Inferior parietal cortex (tissue), 1 donor: Measurements from ENCODE around the gene STAB2.
"Not testable (repeated sequence)": the region's sequence is repeated elsewhere in the genome, so short reads cannot be mapped to it uniquely, and the experiment has no call there.

ENCODE experiments used
- DNase-seq: peaks from one replicate; pipeline ENCODE4 v3.0.0-alpha.2; 2016; ENCODE audit errors: extremely low spot score

Gene STAB2

DNA sequence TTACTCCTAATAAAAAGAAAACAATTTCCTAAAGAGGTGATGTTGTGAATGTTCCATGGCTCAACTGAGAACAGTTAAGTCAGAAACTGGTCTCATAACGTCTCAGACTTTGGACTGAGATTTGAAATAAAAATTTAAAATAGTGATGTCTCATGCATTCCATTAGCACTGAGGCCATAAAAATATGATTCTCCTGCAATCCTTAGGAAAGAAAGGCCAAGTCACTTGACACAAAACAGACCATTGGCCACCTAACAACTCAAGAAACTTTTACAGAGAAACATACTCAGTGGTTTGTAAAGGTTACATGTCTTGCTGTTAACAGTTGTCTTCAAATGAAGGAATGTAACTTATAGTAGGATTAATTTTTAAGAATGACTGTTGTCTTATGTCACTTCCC is 58.1 kb downstream of the STAB2 start:
- DNase-seq = no peak

DNA sequence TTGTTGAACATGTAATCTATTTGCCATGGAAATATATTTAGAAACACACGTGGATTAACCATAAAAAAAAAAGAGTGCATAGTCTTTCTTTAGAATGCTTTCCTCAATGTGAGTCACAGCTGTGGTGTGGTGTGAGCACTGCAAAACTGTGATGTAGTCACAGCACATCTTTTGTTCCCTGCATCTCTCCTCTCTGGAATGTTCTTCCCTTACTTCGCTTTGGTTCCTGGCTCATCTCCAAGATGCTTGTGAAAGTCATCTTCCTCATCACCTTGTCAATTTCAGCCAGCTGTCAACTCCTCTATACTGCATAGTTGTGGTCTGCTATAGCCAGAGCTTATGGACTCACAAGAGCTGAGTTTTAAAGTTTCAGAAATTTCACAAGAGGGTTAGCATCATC is 60.2 kb downstream of the STAB2 start:
- DNase-seq = no peak

DNA sequence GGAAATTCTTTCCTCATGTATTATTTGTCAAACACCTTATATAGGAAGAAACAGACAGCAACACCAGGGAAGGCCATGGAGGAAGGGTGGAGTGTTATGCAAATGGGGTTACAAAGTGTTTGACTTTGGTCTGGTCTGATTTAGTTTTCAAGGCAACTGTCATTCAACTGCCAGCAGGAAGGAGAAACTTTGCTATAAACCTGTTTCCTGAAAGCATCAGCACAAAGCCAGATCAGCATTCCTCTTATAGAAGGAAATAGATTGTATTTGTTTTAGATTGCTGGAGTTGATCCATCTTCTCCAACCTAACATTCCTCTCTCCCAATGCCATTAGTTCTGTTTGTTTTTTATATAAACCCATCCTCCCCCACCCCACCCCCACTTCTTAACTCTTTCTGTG is 65.7 kb downstream of the STAB2 start:
- DNase-seq = no peak

DNA sequence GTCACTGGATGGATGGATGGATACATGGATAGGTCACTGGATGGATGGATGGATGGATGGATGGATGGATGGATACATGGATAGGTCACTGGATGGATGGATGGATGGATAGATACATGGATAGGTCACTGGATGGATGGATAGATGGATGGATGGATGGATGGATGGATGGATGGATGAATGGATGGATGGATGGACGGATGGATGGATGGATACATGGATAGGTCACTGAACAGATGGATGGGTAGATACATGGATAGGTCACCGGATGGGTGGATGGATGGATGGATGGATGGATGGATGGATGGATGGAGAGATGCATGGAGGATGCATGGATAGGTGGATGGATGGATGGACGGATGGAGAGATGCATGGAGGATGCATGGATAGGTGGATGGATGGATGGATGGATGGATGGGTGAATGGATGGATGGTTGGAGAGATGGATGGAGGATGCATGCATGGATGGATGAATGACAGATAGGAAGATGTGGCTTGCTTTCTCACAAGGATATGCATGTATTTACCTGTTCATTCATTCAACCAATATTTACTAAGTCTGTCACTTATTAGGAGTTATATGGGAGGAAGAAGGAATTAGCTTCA is 66.6 kb downstream of the STAB2 start:
- not testable (repeated sequence) for DNase-seq

DNA sequence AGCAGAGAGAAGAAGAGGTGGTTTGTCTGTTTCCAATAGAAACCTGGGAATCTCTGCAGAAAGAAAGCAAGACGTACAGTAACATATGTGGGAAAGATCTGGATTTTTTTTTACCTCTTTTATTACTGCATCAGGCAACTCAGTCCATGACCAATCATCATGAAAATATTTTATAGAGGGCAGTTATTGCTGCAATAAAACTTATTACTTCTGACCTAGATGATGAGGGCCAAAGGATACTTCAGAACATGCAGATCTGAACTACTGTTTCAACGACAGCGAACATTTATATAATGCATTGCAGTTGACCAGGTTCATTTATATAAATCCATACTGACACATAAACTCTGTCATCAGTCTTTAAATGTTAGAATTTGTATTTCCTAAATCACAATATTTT is 67.7 kb downstream of the STAB2 start:
- no peak for DNase-seq

DNA sequence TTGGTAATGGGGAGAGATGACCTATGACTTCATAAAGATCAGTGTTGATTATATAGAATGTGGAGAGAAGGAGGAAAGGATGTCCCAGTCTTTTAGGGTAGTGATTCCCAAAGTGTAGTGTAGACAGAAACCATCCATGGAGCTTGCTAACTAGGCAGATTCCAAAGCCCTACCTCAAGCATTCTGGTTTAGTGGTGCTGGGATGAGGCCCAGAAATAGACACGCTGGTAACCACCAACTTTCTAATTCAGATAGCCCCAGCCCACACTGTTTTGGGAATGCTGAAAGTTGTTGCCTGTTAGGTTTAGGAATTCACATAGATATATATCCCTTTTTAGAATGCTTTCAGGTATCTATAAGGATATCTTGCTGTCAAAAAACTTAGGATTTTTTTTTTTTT is 69.2 kb downstream of the STAB2 start:
- DNase-seq = no peak

DNA sequence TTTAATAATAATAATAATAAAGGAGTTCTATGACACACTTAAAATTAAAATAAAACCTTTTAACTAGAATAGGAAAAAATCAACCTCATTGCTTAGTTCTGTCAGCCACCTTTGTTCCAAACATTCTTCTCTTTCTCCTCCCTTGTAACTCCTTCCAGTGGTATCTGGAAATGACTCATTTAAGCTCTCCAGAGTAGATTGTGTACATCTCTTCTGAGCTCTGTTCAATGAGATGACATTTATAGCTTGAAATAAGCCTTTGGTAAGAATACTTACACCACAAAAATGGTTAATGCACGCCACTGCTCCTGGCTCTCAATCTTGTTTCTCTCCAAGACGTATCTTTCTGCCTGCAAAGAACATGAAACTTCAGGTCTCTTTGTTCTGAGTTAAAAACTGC is 70.3 kb downstream of the STAB2 start:
- DNase-seq = no peak

DNA sequence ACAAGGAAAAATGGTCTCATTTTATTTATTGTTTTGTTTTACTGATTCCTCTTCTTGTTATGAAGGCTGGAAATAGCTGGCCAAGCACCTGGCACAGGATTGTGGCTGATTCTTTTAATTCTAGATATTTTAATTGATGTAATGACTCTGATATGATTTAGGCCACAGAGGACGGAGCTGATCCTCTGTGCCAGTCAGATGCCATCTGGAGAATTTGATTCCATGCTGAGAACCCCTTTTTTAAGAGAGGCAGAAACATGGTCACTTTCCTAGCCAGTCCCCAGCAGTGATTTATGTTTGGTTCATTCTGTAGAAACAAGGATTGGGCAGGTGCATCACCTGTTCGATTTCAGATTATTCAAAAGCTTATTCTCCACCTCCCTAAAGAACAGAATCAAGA is 77.6 kb downstream of the STAB2 start:
- no peak for DNase-seq

DNA sequence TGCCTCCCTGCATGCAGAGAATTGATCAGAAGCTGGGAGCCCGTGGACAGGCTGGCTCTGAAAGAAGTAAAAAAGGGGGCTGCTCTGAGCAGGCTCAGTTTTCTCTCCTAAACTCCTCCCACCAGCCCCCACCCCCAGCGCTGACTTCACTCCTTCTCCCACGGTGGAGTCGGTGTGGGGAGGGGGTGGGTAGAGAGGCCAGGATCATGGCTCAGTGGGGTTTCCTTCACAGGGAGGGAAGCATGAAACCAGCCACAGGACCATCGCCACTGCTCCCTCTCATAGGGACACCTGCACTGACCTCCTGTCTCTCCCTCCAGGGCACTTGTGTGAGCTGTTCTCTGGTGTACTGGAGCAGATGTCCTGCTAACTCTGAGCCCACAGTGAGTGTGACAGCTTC is 78.9 kb downstream of the STAB2 start:
- no peak for DNase-seq

DNA sequence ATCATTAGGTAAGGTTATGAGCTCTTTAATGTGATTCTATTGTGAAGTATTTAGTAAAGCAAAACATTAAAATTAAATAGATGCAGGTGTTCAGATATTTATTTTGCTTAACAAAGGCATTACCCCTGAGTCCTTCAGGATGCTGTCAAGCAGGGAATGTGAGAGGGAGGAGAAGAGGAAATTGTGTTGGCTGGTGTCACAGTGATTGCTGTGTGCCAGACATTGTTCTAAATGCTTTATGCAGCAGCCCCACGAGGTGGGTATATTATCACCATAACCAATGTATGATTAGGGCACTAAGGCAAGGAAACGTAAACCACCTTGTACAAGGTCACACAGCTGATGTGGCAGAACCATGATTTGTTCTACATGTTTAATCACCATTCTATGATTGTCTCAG is 80.1 kb downstream of the STAB2 start:
- no peak for DNase-seq

DNA sequence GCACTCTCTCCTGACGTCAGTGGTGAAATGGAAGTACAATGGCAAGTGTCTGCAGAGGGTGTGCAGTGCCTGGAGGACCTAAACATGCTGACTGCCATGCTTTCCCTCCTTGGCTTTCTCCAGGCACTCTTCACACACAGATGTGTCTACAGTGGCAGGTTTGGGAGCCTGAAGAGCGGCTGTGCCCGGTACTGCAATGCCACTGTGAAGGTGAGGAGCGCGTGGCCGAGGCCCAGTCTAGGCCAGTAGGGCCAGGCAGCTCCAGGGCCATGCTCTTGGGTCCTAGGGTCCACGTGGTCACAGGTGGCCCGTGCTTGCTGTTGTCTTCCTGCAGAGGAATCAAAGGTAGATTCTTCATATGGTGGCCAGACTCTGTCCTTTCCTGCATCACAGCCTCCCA is 81.4 kb downstream of the STAB2 start:
- no peak for DNase-seq

DNA sequence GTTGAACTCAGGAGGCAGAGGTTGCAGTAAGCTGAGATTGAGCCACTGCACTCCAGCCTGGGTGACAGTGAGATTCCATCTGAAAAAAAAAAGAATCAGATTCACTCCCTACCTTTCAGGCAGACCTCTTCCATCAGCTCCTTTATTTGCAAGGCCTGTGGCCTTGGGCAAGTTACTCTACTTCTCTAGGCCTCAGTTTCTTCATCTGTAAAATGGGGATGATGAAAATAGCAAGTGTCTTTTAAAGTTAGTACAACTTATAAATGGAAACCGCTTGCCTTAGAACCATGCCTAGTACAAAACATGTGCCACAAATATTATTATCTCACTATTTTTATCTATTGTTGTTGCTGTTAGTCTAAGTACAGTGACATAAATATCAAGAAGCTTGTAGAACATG is 84.3 kb downstream of the STAB2 start:
- DNase-seq = no peak

DNA sequence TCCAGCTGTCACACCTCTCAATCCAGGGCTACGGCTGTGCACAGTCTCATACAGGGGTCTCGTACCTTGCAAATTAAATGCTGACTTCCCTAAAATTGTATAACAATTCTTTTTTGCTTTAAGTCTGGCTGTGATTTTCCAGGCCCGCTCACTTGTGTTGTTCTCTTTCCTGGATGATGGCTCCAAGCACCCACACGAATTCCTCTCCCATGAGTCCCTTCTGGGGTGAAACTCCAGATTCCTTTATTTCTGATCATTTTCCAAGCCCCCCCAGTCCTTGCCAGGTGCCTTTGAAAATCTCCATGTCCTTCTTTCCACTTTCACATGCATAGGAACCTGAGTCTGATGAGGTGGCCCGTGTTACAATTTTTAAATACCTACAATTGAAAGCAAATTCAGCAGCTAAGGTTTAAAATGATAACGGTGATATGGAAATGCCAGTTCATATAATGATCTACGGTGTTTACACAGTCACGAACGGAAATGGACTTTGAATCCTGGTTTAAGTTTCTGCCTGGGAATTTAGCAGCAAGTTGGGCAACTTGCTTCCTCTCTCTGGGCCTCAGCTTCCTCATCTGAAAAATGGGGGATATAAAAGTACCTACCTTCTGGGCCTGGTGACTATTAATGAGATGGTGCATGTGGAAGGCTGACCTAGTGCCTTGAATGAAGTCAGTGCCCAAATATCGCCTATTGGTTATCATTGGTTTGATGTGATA is 85.5 kb downstream of the STAB2 start:
- DNase-seq = no peak

DNA sequence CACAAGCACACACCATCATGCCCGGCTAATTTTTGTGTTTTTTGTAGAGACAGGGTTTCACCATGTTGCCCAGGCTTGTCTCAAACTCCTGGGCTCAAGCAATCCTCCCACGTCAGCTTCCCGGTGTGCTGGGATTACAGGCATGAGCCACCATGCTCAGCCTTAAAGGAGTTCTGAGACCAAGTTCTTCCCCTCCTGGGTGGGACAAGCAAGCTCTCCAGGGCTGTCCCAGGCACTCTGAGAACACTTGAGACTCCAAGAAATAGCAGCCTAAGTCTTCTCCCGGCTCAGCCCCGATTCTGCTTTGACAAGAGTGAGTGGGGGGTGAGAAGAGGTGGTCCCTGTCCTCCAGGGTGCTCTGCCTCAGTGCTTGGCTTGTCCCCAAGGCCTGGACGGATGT is 86.4 kb downstream of the STAB2 start:
- no peak for DNase-seq

DNA sequence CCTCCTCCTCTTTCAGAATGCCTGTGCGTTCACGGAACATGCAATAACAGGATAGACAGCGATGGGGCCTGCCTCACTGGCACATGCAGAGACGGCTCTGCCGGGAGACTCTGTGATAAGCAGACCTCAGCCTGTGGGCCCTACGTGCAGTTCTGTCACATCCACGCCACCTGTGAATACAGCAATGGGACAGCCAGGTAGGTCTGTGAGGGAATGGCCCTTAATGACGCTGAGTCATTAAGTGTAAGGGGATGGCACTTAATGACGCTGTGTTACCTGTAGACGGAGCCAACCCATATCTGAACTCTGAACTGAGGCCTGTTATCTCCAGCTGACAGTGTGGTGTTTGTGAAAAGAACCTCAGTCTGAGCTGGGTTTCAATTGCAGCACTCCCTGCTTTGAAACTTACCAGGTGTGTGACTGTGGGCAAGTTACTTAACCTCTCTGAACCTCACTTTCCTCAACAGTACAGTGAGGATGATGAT is 86.9 kb downstream of the STAB2 start:
- no peak for DNase-seq

DNA sequence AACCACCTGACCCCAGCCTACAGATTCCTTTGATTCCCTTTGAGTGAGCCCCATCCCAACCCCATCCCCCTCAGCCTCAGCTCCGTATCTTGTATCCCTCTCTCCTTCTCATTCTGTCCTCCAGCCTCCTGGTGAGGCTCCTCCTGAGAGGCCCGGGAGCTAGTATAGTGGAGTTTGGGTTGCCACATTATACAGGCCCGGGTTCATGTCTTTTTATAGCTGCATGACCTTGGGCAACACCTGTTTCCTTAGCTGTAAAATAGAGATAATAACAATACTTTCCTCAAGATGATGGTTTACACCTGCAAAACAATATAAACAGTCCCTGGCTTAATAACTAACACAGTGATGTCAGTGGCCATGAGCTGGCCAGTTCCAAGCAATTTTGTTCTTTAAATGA is 89.8 kb downstream of the STAB2 start:
- DNase-seq = no peak

DNA sequence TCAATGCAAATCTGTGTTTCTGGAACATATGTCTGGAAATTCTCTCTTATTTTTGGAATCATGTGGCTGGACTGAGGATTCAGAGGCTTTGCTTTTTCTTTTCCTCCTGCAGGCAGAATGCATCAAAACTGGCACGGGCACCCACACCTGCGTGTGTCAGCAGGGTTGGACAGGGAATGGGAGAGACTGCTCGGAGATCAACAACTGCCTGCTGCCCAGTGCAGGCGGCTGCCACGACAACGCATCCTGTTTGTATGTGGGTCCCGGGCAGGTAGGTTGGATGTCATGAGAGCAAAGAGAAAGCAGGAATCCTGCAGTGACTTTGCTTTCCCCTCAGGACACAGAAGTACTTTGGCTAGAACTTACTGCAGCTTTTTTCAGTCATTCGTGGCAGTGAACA is 90.3 kb downstream of the STAB2 start:
- DNase-seq = no peak

DNA sequence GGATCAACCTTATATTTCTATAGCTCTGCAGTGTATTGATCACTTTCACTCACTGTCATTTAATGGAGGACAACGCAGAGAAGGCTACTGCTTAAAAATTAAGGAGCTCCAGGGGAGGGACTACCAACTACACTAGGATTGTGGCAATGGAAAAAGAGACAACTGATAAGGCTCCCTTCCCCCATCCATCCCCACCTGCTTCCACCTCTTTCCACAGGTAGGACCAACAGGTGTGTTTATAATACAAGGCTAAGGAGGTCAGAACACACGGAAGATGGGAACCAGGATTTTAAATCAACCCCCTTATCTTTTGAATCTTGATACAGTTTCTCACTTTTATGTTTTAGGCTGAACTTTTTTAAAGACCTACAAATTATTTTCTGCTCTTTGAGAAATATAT is 90.8 kb downstream of the STAB2 start:
- DNase-seq = no peak

DNA sequence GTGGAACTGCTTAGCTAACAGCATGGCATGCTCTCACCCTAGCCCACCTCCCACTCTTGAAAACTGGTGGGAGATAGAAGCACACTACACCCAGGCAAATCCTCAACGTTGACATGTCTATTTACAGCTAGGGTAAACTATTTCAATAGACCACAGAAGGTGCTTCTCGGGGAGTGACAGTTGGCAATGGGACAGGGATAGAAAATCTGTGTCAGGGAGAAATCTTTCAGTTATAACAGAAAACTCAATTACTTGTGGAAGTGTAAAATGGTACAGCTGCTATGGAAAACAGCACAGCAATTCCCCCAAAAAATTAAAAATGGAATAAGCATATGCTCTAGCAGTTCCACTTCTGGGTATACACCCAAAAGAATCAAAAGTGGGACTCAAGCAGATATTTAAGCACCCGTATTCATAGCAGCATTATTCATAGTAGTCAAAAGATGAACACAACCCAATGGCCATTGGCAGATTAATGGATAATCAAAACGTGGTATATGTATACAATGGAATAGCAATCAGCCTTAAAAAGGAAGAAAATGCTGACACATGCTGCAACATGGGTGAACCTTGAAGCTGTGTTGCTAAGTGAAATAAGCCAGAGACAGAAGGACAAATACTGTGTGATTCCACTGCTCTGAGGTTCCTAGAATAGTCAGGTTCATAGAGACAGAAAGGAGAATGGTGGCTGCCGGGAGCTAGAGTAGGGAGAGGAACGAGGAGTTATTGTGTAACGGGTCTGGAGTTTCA is 92.5 kb downstream of the STAB2 start:
- peak; percentile 7 for DNase-seq

DNA sequence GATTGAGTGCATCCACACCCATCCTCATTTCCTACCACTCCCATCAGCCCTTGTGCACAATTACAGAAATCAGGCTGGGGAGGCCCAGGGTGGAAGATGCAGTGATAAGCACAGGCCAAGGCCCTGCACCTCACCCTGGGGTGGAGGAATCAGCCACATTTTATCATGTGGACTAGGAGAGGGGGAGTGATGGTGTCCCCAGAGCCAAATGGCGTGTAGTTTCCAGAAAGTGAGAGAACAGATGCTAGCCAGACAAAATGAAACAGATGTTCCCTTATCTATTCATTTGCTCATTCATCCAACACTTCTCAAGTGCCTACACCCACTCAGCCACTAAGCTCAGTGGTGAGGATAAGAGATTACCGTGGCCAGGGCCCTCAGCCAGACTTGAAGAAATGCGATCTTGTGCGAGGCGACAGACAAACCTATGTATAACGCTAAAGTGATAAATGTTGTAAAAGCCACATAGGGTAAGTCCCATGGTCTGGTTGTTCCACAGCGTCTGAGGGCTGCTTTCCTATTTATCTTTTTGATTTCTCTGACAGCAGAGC is 93.6 kb downstream of the STAB2 start:
- peak; percentile 64 for DNase-seq

DNA sequence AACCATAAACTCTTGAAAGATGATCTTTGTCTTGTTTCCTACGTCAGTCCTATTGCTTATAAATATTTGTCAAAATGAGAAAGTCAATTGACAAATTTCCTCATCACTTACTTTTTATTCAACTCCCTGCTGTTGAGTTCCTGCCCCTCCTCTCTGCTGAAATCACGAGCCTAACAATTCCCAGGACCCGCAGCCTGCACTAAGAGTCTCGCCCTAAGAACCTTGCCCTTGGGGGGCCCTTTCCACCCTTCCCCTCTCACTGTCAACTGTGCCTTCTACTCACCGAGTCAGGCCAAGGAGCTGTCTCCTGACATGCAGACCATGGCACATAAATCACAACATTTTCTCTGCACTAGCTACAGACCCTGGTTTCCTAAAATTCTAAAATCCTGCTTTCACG is 99.0 kb downstream of the STAB2 start:
- DNase-seq = no peak

DNA sequence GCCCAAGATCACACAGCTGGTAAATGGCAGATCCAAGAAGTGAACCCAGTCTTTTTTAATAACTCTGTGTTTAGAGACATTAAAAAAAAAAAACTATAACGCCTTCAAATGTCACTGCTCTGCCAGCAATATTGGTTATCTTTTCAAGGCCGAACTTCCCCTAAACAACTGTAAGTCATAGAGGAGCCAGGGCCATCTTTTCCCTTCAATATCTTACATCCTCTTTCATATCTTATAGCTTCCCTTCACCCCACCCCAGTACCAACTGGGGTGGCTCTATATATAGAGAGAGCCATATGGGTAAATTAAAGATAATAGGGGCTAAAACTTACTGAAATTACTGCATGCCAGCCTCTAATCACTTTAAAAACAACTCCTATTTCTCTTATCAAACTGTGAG is 100.2 kb downstream of the STAB2 start:
- DNase-seq = no peak
